Sigmoid colon (tissue), 4 donors: ENCODE data around the gene DGAT2L6.

Experiments
- EP300 ChIP-seq, 4 donors: sonication (generic); formaldehyde crosslinking; IDR thresholded peaks; one replicate each; pipeline ENCODE4 v1.6.1; 2017; ENCODE audit warnings: antibody characterized with exemption in 4 of 4
- POLR2A ChIP-seq, 2 donors: fragments of 450-650 bp; IDR thresholded peaks; one replicate each; pipeline ENCODE4 v1.6.1; 2016; ENCODE audit warnings: antibody characterized with exemption in 2 of 2, mild to moderate bottlenecking in 2 of 2, moderate library complexity in 2 of 2
- POLR2AphosphoS5 ChIP-seq, 4 donors: sonication (generic); formaldehyde crosslinking; IDR thresholded peaks; one replicate each; pipeline ENCODE4 v1.6.1; 2017; ENCODE audit warnings: antibody characterized with exemption in 4 of 4
- TF ChIP-seq, protein P1 (sequence below), 4 experiments: fragments of 450-650 bp in 3 of 4; fragments of 200-600 bp in 1 of 4; IDR thresholded peaks; one replicate each; pipeline ENCODE4 v1.5.1; 2016 to 2019; ENCODE audit warnings: antibody characterized with exemption in 4 of 4, mild to moderate bottlenecking in 3 of 4, moderate library complexity in 2 of 4

DNA sequence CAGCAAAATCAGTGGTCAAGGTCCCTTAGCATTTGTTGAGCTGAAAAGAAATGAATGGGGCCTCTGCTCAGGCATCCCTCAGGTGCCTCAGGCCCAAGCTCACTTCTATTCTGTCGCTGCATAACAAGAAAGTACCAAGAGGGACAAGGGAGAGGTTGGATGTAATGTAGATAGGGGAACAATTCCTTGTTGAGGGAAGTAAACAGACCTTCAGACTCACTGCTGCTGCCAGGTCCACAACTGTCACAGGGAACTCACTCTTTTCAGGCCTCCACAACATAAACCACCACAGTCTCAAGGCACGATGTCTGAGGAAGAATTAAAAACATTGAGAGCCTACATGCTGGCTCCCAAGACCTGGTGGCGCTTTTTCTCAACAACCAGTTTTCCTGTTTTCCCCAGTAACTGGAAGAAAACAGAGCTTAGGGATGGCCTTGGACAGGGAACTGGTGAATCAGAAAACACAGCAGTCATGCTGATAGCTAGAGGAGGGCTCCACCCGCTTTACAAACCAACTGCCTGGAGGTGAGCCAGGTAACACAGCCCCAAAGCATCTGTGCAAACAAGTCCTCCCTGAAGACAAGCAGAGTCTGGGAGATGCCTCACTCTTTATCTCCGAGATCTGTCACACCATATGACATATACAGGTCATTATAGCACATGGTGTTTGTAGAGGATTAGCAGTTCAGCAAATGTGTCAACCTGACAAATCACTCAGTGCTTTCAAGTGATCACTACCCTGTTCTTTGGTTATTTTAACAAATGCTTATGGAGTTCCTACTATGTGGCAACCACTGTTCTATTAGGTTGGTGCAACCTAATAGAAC, 42.9 kb downstream of the DGAT2L6 start:
- TF ChIP-seq EP300 (IDR thresholded peaks at IDR 0.05) = no peak
- TF ChIP-seq, protein P1, sequence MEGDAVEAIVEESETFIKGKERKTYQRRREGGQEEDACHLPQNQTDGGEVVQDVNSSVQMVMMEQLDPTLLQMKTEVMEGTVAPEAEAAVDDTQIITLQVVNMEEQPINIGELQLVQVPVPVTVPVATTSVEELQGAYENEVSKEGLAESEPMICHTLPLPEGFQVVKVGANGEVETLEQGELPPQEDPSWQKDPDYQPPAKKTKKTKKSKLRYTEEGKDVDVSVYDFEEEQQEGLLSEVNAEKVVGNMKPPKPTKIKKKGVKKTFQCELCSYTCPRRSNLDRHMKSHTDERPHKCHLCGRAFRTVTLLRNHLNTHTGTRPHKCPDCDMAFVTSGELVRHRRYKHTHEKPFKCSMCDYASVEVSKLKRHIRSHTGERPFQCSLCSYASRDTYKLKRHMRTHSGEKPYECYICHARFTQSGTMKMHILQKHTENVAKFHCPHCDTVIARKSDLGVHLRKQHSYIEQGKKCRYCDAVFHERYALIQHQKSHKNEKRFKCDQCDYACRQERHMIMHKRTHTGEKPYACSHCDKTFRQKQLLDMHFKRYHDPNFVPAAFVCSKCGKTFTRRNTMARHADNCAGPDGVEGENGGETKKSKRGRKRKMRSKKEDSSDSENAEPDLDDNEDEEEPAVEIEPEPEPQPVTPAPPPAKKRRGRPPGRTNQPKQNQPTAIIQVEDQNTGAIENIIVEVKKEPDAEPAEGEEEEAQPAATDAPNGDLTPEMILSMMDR (IDR thresholded peaks at IDR 0.05) = no peak
- no peak for TF ChIP-seq POLR2A (IDR thresholded peaks at IDR 0.05)
- no peak for TF ChIP-seq POLR2AphosphoS5 (IDR thresholded peaks at IDR 0.05)
